ENCODE measurements around the gene BCKDK. TPM values are rescaled to one million over a fixed set of nuclear protein-coding genes. Genes with fewer than 3 reads are reported as not detected.

BCKDK gene
- total and polyA plus RNA-seq, 2 of the 13 experiments (the other 11 are each of a cell fraction or from before 2014, with no cell fraction given), result 24.9 to 42.6 TPM

GRCh38 chr16:31108035-31108793 lies at the start of gene BCKDK (continued):
- TF ChIP-seq HNF1A (IDR thresholded peaks at IDR 0.05; ENCODE audit: low read depth) (no peak; the same call in 1 of the 2 replicates), HNF1A (CRISPR knock-in tag; IDR thresholded peaks at IDR 0.05; ENCODE audit: borderline replicate concordance) (0 out of 2 replicates have a peak, but pooled peaks have one; percentile 33), ATF7-NPFF (CRISPR knock-in tag; IDR thresholded peaks at IDR 0.05; ENCODE audit: low read depth) (no peak; the same call in 1 of the 2 replicates), FIP1L1 (IDR thresholded peaks at IDR 0.05; ENCODE audit: borderline replicate concordance, insufficient read depth, low read depth, low read length) (0 out of 2 replicates have a peak, but pooled peaks have one; percentile 59), HNRNPUL1 (IDR thresholded peaks at IDR 0.05; ENCODE audit: low read depth, low read length) (no peak), WIZ (CRISPR knock-in tag; IDR thresholded peaks at IDR 0.05) (no peak), TBL1XR1 (IDR thresholded peaks at IDR 0.05; ENCODE audit: borderline replicate concordance, low read length, partially characterized antibody) (no peak), ZNF83 (CRISPR knock-in tag; IDR thresholded peaks at IDR 0.05; ENCODE audit: borderline replicate concordance) (no peak), ZNF775 (CRISPR knock-in tag; IDR thresholded peaks at IDR 0.05; ENCODE audit: borderline replicate concordance) (no peak), ZNF674 (CRISPR knock-in tag; IDR thresholded peaks at IDR 0.05; ENCODE audit: low read depth) (no peak), BRD4 (CRISPR knock-in tag; IDR thresholded peaks at IDR 0.05) (0 out of 2 replicates have a peak, but pooled peaks have one; percentile 34), AGO1 (IDR thresholded peaks at IDR 0.05; ENCODE audit: low read depth, low read length, poor library complexity, severe bottlenecking) (no peak), BHLHE40 (IDR thresholded peaks at IDR 0.05; ENCODE audit: low read length) (peak; percentile 22; the same call in 1 of the 2 replicates), ZBTB10 (CRISPR knock-in tag; IDR thresholded peaks at IDR 0.05; ENCODE audit: borderline replicate concordance) (no peak), MAX (IDR thresholded peaks at IDR 0.05) (peak; percentile 90; the same call in 1 of the 2 replicates), BRCA1 (CRISPR knock-in tag; IDR thresholded peaks at IDR 0.05) (peak; percentile 67; the same call in 1 of the 2 replicates), NONO (IDR thresholded peaks at IDR 0.05) (no peak), NONO (CRISPR knock-in tag; conservative IDR thresholded peaks at IDR 0.05) (peak; percentile 71), ZNF580 (CRISPR knock-in tag; IDR thresholded peaks at IDR 0.05; ENCODE audit: borderline replicate concordance, low read depth) (no peak), ZNF329 (CRISPR knock-in tag; IDR thresholded peaks at IDR 0.05; ENCODE audit: low read depth) (peak; percentile 99), MED1 (CRISPR knock-in tag; IDR thresholded peaks at IDR 0.05) (peak; percentile 73), ZNF558 (CRISPR knock-in tag; IDR thresholded peaks at IDR 0.05; ENCODE audit: borderline replicate concordance) (peak; percentile 52; the same call in 1 of the 2 replicates)
